GM18498 (cell line): Measurements from ENCODE around the gene IL3.

Experiments used
- ATAC-seq: cut with Tn5 transposase; IDR thresholded peaks from one replicate; pipeline ENCODE4 v1.9.1; 2021; ENCODE audit warnings: mild to moderate bottlenecking, moderate library complexity; ENCODE audit not compliant: unreplicated experiment

The IL3 gene

GRCh38 chr5:132056610-132057497 is 3.6 kb upstream of the IL3 start:
- ATAC-seq: no peak

DNA sequence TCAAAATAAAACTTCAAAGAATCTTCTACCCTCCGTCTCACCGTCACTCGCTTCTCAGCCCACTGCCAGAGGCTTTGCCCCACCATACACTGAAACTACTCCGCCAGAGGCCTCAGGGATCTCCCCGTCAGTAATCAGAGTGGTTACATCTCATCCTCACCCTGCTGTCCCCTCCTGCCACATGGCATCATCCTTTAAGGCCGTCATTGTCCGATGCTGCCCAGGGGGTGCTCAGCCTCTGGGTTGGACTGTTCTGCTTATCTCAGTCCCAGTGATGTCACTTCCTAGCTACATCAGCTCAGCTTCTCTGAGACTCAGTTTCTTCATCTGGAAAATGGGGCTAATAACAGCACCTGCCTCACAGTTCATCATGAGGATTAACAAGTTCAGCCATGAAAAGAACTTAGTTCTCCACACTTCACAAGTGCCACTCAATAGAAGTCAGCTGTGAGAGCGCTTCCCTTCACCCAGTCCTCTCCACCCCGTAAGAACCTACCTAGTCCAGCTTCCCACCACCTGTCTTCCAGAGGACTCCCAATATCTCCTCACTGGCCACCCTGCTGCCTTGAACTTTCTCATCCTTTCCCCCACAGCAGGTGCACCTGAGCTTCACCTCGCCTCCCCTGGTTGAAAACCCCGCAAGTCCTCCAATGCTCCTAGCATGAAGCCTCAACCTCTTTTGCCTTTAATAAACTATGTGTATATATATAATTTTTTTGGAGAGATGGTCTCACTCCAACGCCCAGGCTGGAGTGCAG is 2.8 kb upstream of the IL3 start:
- ATAC-seq: no peak

DNA sequence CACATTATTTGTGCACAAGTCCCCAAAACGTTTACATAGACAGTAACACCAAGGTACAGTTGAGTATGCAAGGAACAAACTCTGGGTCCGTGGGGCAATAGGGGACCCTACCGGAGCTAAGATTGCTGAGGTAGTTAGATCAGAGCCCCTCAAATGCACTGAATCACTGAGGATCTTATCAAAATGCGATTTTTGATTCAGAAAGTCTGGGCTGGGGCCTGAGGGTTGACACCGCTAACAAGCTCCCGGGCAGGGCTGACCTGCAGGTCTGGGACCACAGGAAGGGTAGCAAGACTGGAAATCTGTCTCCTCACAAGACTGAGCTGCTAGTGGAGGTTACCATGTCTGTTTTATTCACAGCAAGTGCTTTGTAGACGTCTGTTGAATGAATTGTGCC is 1.8 kb upstream of the IL3 start:
- no peak for ATAC-seq

DNA sequence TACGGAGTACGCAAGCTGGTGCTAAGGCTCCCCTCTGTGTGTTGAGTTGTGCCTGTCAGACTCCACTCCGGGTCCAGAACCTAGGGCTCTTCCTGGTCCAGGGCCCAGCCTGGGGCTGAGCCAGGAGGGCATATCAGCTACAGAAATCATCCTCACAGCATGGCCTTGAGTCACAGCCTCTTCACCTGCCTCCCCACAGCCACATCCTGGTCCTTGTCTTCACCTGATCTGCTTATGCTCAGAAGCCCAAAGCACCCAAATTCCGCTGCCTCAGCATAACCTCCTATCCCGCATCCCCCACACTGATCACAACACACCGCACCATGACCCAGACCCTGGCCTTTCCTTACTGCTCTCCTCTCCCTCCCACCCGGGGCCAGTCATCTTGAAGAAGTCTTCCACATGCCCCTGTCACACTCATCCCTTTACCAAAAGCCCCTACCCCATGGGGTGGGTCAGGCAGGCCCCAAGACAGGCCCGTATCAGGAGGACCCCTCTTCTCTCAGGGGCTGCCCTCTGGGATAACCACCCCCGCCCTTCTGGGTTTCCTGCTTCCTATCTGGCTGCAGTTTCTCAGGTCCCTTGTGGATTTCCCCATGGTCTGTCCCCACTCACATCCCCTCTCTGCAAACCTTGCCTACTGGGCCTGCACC is 1.3 kb upstream of the IL3 start:
- ATAC-seq: no peak

DNA sequence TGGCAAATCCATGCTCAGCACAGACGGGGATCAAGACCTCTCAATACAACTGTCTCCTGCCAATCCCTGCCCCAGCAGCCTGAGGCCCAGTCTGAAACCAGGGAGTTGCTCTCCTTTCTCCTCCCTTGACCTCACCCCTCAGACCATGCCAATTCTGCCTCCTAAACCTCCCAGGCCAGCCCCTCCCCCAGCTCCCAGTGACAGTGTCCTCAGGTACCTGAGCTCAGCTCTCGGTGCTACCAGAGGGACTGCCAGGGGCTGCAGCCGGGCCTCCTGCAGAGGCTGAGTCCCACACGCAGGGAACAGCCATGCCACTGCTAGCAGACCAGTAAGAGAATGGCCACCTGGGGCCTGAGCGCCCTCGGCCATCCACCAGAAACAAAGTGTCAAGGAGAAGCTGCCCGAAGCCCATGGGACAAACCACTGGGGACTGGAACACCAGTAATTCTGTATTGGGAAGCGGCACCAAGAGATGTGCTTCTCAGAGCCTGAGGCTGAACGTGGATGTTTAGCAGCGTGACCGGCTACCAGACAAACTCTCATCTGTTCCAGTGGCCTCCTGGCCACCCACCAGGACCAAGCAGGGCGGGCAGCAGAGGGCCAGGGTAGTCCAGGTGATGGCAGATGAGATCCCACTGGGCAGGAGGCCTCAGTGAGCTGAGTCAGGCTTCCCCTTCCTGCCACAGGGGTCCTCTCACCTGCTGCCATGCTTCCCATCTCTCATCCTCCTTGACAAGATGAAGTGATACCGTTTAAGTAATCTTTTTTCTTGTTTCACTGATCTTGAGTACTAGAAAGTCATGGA is 557 bp upstream of the IL3 start:
- no peak for ATAC-seq

DNA sequence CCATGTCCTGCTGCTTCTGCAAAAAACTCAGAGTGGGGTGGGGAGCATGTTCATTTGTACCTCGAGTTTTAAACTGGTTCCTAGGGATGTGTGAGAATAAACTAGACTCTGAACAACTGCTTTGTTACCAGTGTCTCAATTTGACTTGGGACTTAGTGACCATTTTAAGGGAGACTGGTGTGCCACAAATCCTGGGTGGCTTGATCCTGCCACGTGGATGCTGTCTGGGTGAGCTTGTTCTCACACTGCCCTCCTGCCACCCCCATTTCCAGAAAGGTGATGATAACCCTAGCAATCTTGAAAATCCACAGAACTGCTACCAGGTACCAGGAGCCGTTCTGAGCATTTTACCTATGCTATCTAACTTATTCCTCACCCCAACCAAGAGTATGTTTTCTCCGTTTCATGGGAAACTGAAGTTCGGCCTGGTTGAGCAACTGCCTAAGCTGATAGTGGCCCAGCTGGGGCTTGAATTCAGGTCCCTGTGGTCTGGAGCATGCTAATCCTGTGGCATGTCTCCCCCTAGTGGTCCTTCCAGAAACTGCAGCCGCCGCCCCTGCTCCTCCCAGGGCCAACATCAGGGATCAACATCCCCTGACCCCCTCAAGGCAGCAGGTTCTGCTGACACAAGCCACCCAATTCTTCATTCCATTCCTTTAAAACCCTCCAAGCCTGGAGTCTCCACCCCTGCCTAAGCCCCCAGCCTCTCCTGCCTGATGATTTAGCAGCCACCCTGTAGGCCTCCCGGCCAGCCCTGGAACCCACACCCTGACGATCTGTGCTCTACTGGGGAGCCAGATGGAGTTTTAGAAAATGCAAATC is 2.8 kb downstream of the IL3 start:
- ATAC-seq: peak; percentile 50

DNA sequence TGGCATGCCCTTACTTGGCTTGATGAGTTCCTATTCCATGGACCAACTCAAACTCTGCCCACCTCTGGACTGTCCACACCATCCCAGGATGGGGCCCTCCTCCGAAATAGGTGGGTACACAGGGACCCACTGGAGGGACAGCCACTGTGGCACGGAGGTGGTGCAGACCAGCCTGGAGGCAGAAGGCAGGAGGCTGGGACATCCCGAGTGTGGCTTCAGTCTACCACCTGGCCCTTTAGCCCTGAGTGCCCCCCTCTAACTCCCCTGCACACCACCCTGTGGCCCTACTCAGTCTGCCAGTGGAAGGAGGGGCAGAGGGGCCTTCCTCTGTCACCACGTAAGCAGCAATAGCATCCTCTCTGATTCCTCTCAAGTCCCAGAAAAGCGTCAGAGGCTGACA is 3.7 kb downstream of the IL3 start:
- no peak for ATAC-seq

DNA sequence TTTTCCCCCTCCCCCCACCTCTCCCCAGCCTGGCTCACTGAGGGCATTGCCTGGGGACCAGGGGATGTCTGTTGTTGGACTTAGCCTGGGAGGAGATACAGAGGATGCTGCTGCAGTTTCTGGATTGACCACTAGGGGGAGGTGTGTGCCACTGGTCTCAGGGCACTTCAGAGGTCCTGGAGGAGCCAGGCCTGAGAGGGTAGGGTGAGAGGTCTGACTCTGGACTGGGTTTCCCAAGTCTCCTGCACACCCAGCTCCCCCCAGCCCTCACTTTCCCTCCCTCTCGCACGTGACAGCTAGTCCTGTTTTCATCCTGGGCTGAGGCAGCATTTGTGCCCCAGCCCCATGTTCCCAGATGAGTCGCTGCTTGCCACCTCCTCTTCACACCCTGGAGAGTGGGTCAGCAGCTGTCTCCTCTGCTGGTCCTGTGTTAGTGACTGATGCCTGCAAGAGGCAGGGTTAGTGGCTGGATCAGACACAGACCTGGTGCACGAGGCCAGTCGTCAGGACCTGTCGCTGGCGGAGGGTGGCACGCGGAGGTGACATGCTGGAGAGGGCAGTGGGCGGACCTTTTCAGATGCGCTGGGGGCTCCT is 4.4 kb downstream of the IL3 start:
- peak; percentile 72 for ATAC-seq

DNA sequence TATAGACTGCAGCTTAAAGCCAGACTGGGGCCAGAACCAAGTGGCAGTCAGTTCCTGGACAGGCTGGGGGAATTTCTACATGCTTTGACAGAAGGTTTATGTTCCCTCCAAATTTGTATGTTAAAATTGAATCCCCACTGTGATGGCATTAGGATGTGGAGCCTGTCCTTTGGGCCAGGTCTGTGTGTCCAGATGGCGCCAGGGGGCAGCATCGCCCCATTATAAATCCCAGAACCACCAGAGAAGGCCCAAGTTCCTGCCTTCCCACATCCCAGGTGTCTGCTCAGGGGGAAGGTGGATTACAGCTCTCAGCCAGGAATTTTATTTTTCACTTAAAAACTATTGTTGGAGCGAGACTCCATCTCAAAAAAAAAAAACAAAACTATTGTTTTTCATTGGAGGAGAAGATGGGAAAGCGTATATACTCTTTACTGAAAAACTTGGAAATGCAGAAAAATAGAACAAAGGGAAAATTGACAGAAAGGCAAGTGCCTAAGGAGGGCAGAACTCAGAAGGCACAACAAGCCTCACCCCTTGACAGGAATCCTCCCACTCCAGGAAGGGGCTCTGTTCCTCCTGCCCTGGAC is 5.0 kb downstream of the IL3 start:
- peak; percentile 50 for ATAC-seq

DNA sequence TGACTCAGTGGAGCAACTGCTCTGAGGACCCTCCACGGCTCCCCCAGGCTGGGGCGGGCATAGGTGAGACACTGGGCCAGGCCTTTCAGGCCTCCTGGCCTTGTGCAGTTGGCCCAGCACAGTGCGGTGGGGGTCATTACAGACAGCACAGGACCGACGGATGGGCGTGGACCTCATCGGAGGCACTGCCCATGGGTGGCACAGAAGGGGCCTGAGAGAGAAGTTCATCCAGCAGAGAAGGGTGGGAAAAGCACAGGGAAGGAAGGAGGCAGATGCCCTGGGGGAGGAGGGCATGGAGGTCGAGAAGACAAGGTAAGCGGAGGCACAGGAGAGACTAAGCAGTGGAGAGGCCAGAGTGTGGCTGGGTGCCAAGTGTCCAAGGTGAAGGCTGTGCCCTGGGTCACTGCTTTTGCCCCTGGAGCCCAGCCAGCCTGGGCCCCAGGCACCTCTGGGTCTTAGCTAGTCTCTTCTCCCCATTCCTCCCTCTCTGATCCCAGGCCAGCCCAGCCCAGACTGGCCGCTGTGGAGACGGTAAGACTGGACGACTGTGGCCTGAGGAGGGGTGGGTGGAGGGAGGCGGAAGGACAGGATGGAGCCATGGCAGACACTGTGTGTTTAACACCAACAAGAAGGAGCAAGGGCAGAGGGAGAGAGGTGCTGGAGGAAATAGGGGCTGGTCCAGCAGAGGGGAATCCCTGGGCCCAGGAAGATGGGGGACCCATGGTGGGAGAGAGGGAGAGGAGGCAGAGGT is 5.7 kb downstream of the IL3 start:
- no peak for ATAC-seq

- no peak for ATAC-seq
Observed at GRCh38 chr5:132066871-132067270, 6.4 kb downstream of the IL3 start.

GRCh38 chr5:132067451-132067850 is 7.0 kb downstream of the IL3 start:
- no peak for ATAC-seq

GRCh38 chr5:132067941-132068808 is 7.7 kb downstream of the IL3 start:
- ATAC-seq: no peak

GRCh38 chr5:132069561-132069960 is 9.1 kb downstream of the IL3 start:
- no peak for ATAC-seq

GRCh38 chr5:132069994-132070393 is 9.5 kb downstream of the IL3 start:
- no peak for ATAC-seq

DNA sequence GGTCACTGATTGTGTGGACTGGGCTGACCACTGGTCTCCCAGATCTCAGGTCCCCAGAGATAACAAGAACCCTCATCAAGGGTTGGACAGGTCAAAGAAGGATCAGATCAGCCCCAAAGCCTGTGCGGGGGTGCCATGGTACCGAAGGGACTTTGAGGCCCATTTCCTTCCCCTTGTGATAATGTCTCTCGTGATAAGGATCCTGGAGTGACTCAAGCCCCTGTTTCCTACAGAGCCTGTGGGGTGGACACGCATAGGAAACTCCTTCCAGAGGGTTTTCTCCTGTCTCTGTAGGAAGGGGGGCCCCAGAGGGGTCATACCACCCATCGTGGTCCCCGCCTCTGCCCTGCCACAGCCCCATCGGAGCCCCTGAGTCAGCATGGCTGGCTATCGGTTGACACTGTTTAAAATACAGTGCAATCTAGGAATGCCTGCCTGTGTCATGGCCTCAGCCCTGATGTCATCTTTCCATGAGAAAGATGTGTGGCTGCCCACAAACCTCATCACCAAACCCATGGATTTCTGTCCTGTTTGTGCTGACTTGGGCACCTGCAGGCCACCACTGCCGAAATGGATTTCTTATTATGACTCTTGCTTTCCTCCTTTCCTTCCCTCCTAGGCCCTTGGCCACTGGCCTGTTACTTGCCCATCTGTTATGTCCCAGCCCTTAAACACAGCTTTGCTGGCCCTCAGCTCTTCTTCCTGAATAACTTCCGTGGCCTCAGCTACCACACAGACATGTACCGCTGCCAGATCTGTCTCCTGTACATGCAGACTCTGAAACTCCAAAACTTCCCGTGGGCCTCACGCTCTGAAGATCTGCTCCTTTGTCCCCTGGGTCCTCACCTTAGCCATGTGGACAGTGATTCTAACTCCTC is 10.2 kb downstream of the IL3 start:
- no peak for ATAC-seq

DNA sequence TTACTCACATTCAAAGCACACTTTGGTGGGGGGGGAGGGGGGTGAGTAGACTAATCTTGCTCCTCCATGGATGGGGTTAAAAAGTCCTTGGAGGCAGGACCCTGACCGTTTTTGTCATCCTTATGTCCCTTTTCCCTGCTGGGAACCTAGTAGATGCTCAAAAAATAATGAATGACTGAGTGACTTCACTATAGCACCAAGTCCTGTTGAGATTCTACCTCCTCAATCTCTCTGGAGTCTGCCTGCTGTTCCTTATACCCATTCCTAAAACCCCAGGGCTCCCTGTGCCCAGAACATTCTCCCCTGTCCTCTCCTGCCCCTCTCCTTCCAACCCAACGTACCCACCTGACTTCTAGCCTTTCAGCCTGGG is 10.9 kb downstream of the IL3 start:
- no peak for ATAC-seq
